Measurements from ENCODE around the gene TRAK1.

TRAK1 gene

DNA sequence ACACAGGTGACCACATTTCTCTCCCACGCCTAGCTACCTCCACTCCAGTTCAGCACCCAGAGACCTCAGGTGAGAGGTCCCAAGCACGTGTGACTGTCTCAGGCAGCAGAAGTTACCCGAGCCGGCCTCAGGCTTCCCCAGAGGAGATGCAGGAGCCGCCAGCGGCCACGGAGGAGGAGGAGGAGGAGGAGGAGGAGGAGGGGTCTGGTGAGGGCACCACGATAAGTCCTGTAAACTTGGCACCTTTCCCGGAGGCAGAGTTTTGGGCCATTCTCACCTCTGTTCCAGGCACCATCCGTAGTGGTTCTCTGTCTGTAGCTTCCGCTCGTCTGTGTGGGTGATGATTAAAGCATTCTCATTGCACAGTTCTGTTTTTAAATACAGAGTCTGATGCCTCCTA, 118.8 kb downstream of the TRAK1 start:
- DNase-seq (ENCODE audit: low spot score) = no peak

DNA sequence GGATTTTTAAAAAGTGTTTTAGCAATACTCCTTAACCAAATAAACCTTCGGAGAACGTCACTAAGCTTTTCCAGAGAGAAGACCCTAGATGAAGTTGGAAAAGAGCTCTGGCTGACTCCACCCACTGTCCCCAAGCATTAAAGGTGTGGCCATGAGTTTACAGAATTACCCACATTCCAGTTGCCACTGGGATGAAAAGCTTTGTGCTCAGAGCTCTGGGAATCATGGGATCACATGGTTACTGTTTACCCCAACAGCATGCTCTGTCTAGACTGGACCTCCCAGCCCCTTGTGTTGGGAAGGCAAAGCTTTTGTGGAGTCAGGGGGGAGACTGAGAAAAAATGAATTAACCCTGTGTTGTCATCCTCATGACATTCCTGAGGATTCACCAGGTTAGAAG, 119.6 kb downstream of the TRAK1 start:
- no peak for DNase-seq (ENCODE audit: low spot score)

DNA sequence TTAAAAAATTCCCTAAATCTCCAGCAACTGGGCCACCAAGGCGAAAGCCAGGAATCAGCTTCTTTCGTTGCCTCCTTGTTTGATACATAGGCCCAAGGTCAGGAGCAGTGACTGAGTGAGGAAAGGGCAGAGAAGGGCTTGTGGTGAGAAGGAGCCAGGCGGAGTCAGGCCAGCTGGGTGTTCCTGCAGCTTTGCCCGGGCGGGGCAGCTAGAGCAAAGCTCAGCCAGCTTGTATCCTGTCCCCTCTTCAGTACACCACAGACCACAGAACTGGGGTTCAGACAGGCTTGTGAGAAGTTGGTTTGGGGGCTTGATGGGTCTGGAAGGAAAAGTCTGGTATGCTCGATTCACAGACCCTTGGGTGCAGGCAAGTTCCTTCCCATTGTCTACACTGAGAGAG, 122.3 kb downstream of the TRAK1 start:
- no peak for DNase-seq (ENCODE audit: low spot score)

DNA sequence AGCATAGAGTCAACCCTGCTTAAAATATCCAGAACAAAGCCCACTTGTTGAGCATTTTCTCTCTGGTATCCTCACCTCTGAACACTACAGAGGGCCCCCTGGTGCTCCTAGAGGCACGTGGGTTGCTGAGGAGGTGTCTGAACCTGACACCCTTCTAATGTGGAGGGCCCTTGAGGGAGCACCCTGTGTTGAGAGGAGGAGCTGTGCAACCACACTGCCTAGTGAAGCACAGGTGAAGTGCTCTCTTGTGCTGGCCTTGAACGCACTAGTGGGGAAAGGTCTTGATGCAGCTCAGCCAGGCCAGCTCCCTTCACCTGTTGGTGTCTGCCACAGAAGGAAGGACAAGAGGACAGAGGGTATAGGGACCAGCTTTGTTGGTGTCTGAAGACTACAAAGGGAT, 122.9 kb downstream of the TRAK1 start:
- DNase-seq (ENCODE audit: low spot score) = no peak

DNA sequence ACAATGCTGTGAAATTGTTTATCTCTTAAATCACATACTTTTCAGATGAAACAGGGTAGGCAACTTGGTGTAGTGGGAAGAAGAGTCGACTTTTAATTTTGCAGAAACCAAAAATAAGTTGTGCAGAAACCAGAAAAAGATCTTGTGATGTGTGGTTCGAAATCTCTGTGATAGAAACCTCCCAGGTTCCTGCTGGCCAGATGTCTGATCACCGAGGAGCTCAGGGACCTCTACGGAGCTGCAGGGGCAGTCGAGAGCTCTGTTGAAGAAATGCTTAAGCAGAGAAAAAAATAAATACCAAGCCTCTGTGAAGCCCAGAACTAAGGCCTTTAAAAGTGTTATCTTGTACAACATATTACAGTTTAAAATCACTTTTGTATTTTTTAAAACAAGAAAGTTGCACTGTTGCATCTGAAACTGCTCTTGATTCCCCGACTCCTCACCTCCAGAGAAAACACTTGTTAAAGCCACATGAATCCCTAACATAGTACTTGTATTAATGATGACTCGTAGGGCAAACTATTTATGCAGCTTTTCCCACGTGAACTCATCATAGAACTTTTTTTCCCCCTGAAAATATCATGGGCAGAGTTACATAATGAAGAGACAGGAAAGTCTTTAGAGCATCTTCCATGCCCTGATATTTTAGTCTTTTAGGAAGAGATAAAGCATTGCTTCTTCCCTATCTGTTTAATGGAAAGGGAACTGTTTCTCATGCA, 123.6 kb downstream of the TRAK1 start:
- no peak for DNase-seq (ENCODE audit: low spot score)

DNA sequence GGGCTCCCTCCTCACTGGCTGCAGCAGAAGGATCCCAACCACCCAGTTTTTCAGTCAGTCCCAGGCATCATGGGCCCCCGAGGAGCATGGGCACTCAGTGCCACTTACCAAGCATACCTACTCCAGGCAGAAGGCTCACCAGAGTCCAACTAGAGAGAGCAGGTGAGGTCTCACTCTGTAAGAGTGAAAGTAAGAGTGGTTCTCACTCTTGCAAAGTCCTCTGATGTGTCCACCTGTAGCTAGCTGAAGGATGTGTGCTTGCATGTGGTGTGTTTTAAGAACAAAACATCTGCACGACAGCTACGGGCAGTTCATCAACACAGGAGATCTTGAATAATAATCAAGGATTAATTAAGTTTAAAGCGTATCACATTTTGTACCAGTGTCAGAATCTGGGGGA, 125.1 kb downstream of the TRAK1 start:
- DNase-seq (ENCODE audit: low spot score) = no peak

DNA sequence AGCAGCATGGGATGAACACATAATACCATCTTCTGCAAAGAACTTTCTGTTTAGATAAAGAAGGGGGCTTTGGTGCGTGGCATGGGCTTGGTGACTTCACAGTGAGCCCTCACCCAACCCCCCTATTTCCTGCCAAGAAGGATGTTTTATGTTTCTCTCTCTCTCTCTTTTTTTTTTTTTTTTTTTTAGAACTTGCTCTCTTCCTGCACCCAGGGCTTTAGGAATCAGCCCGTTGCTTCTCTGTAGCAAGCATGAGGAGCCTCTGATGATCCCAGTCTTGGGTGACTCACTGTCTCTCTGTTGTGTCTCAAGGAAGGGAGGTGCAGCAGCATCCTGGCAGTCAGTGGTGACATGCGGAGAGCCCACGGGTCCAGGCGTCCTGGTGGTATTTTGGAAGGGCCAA, 125.8 kb downstream of the TRAK1 start:
- DNase-seq (ENCODE audit: low spot score) = no peak

DNA sequence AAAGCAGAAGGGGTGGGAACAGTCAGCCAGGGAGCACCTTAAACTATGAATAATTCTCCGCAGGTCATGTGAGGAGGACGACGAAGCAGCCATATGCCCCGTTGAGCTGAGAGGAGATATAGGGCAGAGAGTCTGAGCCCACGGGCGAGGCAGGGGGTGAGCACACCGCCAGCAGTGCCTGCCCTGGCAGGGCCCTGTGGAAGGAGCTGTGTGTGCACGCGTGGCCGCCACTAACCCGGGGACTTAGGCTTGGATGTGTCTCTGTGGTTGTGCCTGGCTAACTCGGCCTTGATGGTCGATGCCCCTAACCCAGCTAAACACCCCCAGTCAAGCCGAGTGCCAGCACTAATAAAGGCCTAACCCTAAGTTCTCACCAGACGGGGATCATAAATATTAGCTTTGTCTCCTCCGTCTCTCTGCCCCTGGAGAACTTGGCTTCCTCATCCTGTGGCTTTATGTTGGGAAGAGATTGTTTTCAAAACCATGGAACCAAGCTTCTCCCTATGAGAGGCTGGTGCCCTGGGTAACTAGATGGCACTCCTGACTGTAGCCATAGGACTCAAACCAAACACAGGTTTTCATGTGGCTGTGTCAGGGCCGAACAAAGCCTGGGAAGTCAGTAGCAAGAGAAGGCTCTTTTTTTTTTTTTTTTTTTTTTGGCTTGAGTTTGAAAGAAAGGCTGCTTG, 129.4 kb downstream of the TRAK1 start:
- DNase-seq (ENCODE audit: low spot score) = no peak

DNA sequence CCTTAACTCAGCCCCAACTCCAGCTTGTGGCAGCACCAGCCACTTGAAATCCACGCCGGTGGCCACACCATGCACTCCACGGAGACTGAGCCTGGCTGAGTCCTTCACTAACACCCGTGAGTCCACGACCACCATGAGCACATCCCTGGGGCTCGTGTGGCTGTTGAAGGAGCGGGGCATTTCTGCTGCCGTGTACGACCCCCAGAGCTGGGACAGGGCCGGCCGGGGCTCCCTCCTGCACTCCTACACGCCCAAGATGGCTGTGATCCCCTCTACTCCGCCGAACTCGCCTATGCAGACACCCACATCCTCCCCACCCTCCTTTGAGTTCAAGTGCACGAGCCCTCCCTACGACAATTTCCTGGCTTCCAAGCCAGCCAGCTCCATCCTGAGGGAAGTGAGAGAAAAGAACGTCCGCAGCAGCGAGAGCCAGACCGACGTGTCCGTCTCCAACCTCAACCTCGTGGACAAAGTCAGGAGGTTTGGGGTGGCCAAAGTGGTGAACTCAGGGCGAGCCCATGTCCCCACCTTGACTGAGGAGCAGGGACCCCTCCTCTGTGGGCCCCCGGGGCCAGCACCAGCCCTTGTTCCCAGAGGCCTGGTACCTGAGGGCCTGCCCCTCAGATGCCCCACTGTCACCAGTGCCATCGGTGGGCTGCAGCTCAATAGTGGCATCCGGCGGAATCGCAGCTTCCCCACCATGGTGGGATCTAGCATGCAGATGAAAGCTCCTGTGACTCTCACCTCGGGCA, 132.0 kb downstream of the TRAK1 start:
- no peak for DNase-seq (ENCODE audit: low spot score)

DNA sequence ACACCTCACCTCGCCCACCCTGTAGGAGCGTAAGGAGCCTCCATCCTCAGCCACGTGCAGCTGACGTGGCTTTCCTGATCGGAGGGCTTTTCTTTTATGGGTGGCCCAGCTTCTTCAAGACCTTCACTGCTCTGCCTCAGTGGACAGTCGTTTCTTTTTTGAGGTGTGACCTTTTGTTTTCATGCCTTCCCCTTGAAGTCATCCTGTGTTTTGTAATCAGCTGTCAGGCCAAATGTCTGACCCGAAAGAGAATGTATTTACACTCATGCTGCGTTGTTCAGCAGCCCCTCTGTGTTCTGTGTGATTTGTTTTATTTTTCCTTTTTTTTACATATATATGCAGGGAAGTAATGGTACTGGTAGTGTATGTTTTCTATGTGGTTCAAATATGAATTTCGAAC, 133.0 kb downstream of the TRAK1 start:
- no peak for DNase-seq (ENCODE audit: low spot score)

DNA sequence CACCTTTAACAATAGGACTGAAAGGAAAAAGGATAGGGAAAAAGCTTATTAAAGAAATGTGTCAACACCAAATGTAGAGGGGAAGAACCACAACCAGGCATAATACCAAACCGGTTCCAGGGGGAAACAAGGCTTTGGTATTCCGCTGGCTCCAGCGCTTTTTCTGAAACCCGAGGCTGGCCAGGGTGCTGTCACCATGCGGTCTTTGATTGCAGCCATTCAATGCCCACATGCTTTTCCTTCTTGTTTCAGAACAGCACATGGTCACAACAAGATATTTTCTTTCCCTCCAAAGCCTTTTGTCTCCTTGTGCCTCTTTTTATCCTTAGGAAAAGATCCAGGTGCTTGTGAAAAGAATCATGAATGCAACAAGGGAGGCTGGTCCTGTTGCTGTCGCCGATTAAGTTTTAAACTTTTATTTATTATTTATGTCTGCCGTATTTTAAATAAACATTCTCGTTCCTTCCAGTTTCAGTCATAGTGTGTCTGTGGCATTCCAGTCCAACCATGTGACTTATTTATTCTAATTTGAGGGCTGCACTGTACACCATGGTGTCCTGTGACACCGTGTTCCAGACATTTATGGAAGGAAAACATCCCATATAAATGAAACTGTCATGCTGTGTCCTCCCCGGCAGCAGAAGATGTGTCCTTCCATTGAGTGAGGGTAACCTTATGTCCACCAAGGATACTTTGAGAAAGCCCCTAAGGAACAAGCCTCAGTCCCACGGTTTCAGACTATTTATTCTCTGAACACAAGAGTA, 133.7 kb downstream of the TRAK1 start:
- no peak for DNase-seq (ENCODE audit: low spot score)

DNA sequence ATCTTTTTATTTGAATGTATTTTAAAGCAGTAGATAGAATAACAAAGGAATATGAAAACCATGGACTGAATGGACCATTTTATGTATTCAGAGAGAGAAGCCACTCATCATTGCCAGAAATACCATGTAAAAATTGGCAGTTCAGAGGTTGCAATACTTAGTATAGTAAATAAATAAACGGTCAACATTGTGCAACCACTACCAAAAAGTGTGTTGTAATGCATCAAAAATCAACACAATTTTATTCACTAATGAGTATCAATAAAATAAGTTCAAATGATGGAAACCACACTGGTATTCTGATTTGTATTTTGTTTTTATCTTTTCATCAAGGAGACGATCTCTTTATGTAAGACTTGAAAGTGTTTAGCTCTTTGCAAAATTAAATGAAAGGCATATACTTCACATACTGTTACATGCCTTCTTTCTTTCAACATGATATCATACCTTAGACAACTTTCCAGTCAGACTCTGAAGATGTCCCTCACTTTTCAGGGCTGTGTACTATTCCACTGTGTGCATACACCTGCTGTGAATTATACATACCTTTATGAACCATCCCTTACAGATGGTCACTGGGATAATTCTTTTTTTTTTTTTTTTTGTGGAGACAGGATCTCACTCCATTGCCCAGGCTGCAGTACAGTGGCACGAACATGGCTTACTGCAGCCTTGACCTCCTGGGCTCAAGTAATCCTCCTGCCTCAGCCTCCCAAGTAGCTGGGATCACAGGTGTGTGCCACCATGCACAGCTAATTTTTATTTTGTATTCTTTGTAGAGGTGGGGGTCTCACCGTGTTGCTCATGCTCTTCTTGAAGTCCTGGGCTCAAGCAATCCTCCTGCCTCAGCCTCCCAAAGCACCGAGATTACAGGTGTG, 134.6 kb downstream of the TRAK1 start:
- no peak for DNase-seq (ENCODE audit: low spot score)

DNA sequence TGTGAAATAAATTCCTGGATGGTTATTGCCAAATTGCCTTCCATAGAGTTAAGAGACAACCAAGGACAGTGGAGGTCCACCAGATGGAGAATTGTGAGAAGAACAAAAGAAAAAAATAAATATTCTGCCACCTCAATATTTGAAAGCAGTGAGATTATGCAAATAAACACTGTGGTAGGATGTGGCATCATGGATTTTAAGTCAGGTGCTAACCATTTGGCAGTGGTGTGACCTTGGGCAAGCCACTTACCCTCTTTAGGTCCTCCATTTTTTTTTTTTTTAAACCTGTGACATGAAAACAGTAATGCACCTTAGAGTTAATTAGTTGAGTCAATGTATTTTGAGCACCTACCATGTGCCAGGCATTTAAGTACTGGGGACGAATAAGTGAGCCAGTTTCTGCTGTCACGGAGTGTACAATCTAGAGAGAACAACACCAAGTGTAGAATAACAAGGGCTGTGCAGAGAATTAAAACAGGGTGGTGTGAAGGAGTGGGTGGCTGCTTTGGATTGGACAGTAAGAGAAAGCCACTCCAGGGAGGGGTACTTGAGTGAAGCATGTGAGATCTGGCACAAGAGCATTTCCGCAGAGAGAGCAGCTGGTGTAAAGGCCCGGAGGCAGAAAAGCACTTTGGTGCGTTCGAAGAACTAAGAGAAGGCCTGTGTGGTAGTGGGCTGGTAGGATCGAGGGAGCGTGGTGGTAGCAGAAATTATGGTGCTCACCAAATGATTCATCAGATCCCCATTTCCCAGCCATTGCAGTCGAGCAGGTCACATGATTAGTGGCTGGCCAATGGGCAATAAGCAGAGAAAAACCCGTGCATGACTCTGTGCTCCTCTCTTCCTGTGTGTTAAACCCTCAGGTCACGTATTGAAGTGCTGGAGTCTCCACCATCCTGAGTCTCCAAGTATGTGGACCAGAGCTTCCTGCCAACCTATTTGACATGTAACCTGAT, 135.6 kb downstream of the TRAK1 start:
- DNase-seq (ENCODE audit: low spot score) = peak; percentile 19

DNA sequence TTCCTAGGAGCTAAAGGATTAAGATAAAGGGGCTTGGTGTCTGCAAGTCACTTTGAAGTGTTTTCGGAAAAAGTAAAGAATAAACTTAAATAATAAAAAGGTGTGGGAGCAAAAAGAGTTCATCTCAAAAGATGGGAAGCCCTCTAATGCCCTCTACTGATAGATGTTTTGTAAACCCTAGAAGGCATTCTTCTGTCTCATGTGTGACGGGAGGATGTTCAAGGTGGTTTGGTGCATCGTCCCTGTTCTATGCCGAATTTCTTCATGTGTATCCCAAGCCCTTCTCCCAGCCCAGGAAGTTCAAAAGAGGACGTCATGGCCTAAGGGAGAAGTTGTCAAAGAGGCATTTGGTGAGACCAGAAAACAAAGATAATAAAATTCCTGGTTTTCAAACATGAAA, 137.6 kb downstream of the TRAK1 start:
- peak; percentile 45 for DNase-seq (ENCODE audit: low spot score)

DNA sequence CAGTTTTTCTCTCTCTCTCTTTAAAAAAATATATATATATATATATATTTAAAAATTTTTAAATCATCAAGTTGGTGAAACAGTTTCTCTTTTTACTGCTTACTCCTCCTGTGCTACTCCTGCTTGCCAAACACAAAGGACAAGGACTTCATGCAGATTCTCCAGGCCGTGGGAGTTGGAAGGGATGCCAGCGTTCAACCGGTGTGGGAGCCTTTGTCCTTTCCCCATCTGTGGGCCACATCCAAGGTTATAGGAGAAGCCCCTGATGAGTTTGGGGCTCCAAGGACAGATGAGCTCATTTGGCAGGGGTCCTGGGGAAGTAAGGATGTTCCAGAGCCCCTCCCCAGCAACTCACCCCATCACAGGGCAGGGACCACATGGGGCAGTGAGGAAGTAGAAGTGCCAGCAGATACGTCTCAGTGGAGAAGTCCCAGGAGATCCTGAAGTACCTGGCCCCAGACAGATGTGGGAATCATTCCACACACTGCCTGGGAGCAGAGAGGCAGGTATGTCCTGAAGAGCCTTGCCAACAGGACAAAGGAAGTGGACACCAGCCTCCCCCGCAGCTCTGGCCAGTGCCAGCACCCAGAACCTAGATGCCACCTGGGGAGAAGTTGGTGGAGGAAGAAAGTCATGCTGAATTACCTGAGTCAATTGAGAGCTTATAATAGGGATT, 138.2 kb downstream of the TRAK1 start:
- no peak for DNase-seq (ENCODE audit: low spot score)

DNA sequence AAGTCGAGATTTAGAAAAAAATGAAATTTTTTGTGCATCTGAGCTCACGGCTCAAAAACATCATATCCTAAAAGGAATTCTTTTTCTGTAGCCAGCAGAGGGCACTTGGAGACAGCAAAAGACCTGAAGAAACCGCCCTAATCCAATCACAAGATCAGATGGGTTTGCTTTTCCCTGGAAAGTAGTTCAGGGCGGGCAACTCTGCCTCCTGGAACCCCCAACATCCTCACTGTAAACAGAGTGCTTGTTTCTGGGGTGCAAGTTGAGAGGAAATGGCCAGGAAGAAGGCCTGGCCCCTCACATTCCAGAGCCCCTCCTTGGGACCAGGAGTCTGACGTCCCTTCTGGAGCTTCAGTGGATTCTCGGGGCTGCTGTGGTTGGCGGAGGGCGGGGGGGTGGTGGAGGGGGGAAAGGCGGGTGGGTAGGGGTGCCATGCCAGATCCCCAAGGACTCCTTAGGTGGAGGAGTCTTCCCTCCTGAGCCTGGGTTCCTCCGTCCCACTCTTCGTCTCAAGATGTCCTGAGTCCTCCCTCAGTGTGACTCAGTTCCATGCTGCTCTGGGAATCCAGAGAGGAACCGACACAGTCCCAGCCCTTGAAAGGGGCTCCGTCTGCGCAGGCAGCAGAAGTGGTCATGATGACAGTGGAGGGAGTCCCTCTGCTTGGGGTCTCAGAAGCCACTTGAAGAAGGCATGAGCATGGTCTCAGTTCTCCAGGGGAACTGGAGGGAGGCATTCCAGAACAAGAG, 139.0 kb downstream of the TRAK1 start:
- peak; percentile 18 for DNase-seq (ENCODE audit: low spot score)

DNA sequence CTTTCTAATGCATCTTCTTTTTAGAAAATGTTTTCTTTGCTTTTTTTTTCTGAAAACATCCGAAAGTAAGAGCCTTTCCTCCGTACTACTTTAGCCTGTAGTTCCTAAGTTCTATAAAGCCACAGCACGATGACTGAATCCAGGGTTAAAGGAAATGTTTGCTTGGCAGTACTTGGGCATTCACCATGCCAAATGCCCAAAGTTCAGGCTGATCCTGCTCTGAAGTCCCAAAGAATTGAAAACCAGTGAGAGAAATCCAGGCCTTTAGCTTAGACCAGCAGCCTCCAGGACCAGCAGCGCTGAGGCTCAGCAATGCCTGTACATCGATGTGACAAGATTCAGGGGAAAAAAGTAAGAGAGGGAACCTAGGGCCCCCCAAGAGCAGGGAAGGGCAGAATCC, 139.7 kb downstream of the TRAK1 start:
- no peak for DNase-seq (ENCODE audit: low spot score)

DNA sequence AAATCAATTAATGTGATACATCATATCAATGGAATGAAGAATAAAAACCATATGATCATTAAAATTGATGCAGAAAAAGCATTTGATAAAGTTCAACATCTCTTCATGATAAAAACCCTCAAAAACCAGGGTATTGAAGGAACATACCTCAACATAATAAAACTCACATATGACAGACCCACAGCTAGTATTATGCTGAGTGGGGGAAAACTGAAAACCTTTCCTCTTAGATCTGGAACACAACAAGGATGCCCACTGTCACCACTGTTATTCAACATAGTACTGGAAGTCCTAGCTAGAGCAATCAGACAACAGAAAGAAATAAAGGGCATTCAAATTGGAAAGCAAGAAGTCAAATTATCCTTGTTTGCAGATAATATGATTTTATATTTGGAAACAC, 144.4 kb downstream of the TRAK1 start:
- no peak for DNase-seq (ENCODE audit: low spot score)

DNA sequence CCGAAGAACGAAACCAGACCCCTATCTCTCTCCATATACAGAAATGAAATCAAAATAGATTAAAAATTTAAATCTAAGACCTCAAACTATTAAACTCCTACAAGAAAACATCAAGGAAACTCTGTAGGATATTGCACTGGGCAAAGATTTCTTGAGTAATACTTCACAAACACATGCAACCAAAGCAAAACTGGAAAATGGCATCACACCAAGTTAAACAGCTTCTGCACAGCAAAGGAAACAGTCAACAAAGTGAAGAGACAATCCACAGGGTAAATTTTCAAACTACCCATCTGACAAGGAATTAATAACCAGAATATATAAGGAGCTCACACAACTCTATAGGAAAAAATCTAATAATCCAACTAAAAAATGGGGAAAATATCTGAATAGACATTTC, 145.5 kb downstream of the TRAK1 start:
- DNase-seq (ENCODE audit: low spot score) = no peak

Data from NAMALWA (cell line).